HCT116 (cell line): ENCODE data around the gene ABCC10.

Experiments
- CBX3 ChIP-seq: IDR thresholded peaks from 2 replicates; pipeline ENCODE4 v1.6.1; 2012; ENCODE audit warnings: low read depth
- CEBPB ChIP-seq: IDR thresholded peaks from 2 replicates; pipeline ENCODE4 v1.6.1; 2012; ENCODE audit warnings: low read depth
- EZH2 ChIP-seq: fragments of 200-600 bp; sonication (generic); IDR thresholded peaks from 2 replicates; pipeline ENCODE4 v1.6.1; 2017; ENCODE audit warnings: antibody characterized with exemption, mixed run types
- EZH2phosphoT487 ChIP-seq: fragments of 200-600 bp; IDR thresholded peaks from 2 replicates; pipeline ENCODE4 v1.6.1; 2018; ENCODE audit warnings: antibody characterized with exemption, borderline replicate concordance
- POLR2A ChIP-seq: IDR thresholded peaks from 2 replicates; pipeline ENCODE4 v1.7.0; 2011; ENCODE audit warnings: borderline replicate concordance; ENCODE audit not compliant: insufficient read depth, insufficient read length; ENCODE audit errors: extremely low read depth
- POLR2AphosphoS5 ChIP-seq: IDR thresholded peaks from 2 replicates; pipeline ENCODE4 v1.6.1; 2011; ENCODE audit warnings: mild to moderate bottlenecking, low read depth, low read length, moderate library complexity
- RAD21 ChIP-seq: IDR thresholded peaks from 2 replicates; pipeline ENCODE4 v1.6.1; 2012; ENCODE audit warnings: low read depth, mild to moderate bottlenecking
- SRF ChIP-seq: IDR thresholded peaks from 2 replicates; pipeline ENCODE4 v1.6.1; 2012; ENCODE audit warnings: low read depth
- TF ChIP-seq, protein P1 (sequence below), 3 experiments: fragments of 200-600 bp in 1 of 3; sonication (generic) in 1 of 3; IDR thresholded peaks in 2 of 3; conservative IDR thresholded peaks in 1 of 3; 2 replicates each; pipeline ENCODE4 v1.5.1; 2012 to 2017; ENCODE audit warnings: low read depth in 2 of 3, low read length in 2 of 3, antibody characterized with exemption in 1 of 3, borderline replicate concordance in 1 of 3, control low read depth in 1 of 3, mild to moderate bottlenecking in 1 of 3, mixed read lengths in 1 of 3, mixed run types in 1 of 3, moderate library complexity in 1 of 3; ENCODE audit not compliant: insufficient read depth in 1 of 3
- TF ChIP-seq, protein P2 (sequence below): IDR thresholded peaks from 2 replicates; pipeline ENCODE4 v1.6.1; 2012

- TF ChIP-seq, protein P1, sequence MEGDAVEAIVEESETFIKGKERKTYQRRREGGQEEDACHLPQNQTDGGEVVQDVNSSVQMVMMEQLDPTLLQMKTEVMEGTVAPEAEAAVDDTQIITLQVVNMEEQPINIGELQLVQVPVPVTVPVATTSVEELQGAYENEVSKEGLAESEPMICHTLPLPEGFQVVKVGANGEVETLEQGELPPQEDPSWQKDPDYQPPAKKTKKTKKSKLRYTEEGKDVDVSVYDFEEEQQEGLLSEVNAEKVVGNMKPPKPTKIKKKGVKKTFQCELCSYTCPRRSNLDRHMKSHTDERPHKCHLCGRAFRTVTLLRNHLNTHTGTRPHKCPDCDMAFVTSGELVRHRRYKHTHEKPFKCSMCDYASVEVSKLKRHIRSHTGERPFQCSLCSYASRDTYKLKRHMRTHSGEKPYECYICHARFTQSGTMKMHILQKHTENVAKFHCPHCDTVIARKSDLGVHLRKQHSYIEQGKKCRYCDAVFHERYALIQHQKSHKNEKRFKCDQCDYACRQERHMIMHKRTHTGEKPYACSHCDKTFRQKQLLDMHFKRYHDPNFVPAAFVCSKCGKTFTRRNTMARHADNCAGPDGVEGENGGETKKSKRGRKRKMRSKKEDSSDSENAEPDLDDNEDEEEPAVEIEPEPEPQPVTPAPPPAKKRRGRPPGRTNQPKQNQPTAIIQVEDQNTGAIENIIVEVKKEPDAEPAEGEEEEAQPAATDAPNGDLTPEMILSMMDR (IDR thresholded peaks at IDR 0.05 in 2 of 3, conservative IDR thresholded peaks at IDR 0.05 in 1 of 3; ENCODE audit: borderline replicate concordance in 1 of 3, insufficient read depth in 1 of 3, low read depth in 2 of 3, low read length in 2 of 3), result no peak
- TF ChIP-seq, protein P2, sequence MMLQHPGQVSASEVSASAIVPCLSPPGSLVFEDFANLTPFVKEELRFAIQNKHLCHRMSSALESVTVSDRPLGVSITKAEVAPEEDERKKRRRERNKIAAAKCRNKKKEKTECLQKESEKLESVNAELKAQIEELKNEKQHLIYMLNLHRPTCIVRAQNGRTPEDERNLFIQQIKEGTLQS, result no peak
- TF ChIP-seq CEBPB, result no peak
- no peak for TF ChIP-seq POLR2A
- no peak for TF ChIP-seq EZH2phosphoT487
- no peak for TF ChIP-seq EZH2
- no peak for TF ChIP-seq SRF
- no peak for TF ChIP-seq POLR2AphosphoS5
- TF ChIP-seq RAD21, result no peak
- no peak for TF ChIP-seq CBX3
Measured at GRCh38 chr6:43468748-43469681, 41.7 kb downstream of the ABCC10 start.
